ENCODE results near the gene PDE6C.

The PDE6C gene

DNA sequence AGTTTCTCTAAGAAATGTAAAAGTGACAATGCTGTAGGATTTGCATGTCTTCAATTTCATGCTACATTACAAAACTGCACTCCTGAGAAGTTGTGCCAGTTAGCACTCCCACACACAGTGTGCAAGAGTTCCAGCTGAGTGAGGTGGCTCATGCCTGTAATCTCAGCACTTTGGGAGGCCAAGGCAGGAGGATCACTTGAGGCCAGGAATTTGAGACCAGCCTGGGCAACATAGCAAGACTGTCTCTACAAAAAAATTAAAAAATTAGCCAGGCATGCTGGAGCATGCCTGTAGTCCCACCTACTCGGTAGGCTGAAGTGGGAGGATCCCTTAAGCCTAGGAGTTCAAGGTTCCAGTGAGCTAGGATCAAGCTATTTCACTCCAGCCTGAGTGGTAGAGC lies 45.4 kb downstream of the PDE6C start:
- TF ChIP-seq, protein P1, sequence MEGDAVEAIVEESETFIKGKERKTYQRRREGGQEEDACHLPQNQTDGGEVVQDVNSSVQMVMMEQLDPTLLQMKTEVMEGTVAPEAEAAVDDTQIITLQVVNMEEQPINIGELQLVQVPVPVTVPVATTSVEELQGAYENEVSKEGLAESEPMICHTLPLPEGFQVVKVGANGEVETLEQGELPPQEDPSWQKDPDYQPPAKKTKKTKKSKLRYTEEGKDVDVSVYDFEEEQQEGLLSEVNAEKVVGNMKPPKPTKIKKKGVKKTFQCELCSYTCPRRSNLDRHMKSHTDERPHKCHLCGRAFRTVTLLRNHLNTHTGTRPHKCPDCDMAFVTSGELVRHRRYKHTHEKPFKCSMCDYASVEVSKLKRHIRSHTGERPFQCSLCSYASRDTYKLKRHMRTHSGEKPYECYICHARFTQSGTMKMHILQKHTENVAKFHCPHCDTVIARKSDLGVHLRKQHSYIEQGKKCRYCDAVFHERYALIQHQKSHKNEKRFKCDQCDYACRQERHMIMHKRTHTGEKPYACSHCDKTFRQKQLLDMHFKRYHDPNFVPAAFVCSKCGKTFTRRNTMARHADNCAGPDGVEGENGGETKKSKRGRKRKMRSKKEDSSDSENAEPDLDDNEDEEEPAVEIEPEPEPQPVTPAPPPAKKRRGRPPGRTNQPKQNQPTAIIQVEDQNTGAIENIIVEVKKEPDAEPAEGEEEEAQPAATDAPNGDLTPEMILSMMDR (IDR thresholded peaks at IDR 0.05) = no peak
- no peaks in the 10 kb centered on the region for H3K9me3 ChIP-seq

DNA sequence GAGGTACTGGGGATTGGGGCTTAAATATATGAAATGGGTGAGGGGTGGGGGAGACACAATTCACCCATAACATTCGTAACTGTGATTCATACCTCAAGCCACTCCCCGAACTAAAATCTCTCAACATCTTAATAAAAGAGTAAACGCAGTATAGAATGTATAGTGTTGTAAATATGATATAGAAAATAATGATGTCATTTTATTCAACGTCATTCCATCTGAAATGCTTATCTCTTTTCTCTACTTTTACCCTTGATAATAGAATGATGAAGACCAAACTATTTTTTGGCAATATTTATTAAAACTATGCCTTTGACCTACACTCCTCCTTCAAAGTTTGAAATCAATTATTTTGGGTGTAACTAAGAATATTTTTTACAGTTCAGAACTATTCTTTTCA lies 53.7 kb downstream of the PDE6C start:
- no peak overlapping the region for H3K27ac ChIP-seq
- no peaks in the 10 kb centered on the region for H3K4me1 ChIP-seq
- no peaks in the 10 kb centered on the region for H3K27me3 ChIP-seq
- H3K4me3 ChIP-seq = no peak overlapping the region
- TF ChIP-seq, protein P1 (IDR thresholded peaks at IDR 0.05) = no peak
- intact Hi-C loops (cut with DNase I; ENCODE audit: low total_unique reads) = no loop called here
- no peak for DNase-seq
- H3K9me3 ChIP-seq = no peaks in the 10 kb centered on the region
- H3K36me3 ChIP-seq = peaks cover 46 to 75% (median 49%) of the 10 kb centered on the region in 3 donors

More for the DNA sequence above, 45.4 kb downstream of the PDE6C start:
- Histone ChIP-seq H3K4me3 (no peak overlapping the region), H3K27ac (no peak overlapping the region), H3K4me1 (peaks cover 0 to 14% (median 3%) of the 10 kb centered on the region in 4 donors), H3K27me3 (no peaks in the 10 kb centered on the region), H3K36me3 (peaks cover 0 to 23% (median 6%) of the 10 kb centered on the region in 3 donors)
- intact Hi-C loops (cut with DNase I; ENCODE audit: low total_unique reads) = no loop called here
- DNase-seq = no peak

DNA sequence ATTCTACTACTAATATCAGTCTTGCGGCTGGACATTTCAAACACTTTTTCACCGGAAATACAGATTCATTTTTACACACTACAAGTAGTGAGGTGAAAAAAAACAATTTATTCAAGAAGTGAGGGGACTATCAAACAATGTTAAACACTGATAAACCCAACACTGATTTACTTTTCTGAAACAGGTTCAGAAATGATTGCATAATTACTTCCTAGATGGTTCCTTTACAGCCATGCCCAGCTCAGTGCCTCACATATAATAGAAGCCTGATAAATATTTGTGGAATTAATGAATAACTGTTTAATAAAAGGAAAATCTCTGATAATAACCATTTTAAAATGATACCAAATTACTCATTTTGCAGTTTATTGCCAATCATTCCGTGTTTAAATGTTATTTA lies 55.5 kb downstream of the PDE6C start:
- H3K9me3 ChIP-seq = no peaks in the 10 kb centered on the region
- H3K36me3 ChIP-seq = peaks cover 39 to 76% (median 52%) of the 10 kb centered on the region in 3 donors
- no peak overlapping the region for H3K4me3 ChIP-seq
- H3K4me1 ChIP-seq = no peaks in the 10 kb centered on the region
- TF ChIP-seq, protein P1 (IDR thresholded peaks at IDR 0.05) = no peak
- no peak overlapping the region for H3K27ac ChIP-seq
- intact Hi-C loops (cut with DNase I; ENCODE audit: low total_unique reads) = no loop called here
- DNase-seq = no peak
- no peaks in the 10 kb centered on the region for H3K27me3 ChIP-seq

DNA sequence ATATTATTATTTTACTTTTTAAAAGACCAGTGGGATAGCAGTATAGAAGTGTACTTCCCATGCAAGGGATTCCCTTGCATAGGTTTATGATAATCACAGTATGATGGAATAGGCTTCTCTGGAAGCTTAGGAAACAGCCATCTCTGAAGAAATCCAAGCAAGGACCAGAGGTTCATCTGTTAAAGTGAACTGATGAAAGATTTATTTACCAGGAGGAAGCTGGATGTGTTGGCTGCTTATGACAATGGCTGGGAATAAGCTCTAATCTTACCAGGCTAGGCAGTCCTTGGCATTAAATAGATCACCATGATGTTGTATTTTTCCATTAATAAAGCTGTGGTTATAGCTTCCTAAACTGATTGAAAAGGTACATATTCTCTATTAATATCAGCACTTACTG lies 58.0 kb downstream of the PDE6C start:
- Histone ChIP-seq H3K4me3 (no peak overlapping the region), H3K36me3 (peaks cover 59 to 73% (median 60%) of the 10 kb centered on the region in 3 donors), H3K4me1 (no peaks in the 10 kb centered on the region), H3K9me3 (no peaks in the 10 kb centered on the region), H3K27ac (no peak overlapping the region), H3K27me3 (no peaks in the 10 kb centered on the region)
- DNase-seq = no peak
- TF ChIP-seq, protein P1 (IDR thresholded peaks at IDR 0.05) = no peak
- intact Hi-C loops (cut with DNase I; ENCODE audit: low total_unique reads) = no loop called here

DNA sequence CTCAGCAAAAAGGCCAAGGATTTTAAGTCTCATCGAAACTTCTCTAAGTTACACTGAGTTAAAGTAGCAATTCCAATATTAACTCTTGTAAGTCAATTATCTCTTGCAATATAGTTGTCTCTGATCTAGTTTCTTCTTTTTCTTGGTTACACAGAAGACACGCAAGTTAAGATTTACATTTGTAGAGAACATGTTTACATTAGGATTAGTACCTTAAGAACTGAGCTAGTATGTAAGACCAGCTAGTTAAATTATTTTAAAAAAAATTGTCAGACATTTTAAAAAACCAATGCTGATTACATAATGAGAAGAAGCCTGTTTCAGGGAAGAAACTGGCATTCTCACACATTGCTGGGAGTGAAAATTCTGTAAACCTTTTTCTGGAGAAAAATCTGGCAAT lies 58.7 kb downstream of the PDE6C start:
- H3K4me1 ChIP-seq = no peaks in the 10 kb centered on the region
- peaks cover 59 to 74% (median 60%) of the 10 kb centered on the region in 3 donors for H3K36me3 ChIP-seq
- DNase-seq = no peak
- H3K27me3 ChIP-seq = no peaks in the 10 kb centered on the region
- no peak overlapping the region for H3K27ac ChIP-seq
- intact Hi-C loops (cut with DNase I; ENCODE audit: low total_unique reads) = no loop called here
- TF ChIP-seq, protein P1 (IDR thresholded peaks at IDR 0.05) = no peak
- no peaks in the 10 kb centered on the region for H3K9me3 ChIP-seq
- no peak overlapping the region for H3K4me3 ChIP-seq
